Measurements from ENCODE around the gene FHIT. TPM values are rescaled to one million over a fixed set of nuclear protein-coding genes. Genes with fewer than 3 reads are reported as not detected.

Gene FHIT
- total RNA-seq, 1 donor from 2014 or later: 11.7 TPM

GRCh38 chr3:60225848-60226247, 1025.4 kb downstream of the FHIT start:
- no peak overlapping the region for H3K4me3 Mint-ChIP-seq
- no peaks in the 10 kb centered on the region for H3K36me3 Mint-ChIP-seq
- DNase-seq (ENCODE audit: extremely low spot score, unreplicated experiment): no peak
- no peaks in the 10 kb centered on the region for H3K9me3 Mint-ChIP-seq
- no peak for TF ChIP-seq CTCF (conservative IDR thresholded peaks at IDR 0.05)
- peaks cover 15% of the 10 kb centered on the region for H3K4me1 Mint-ChIP-seq (ENCODE audit: unreplicated experiment)
- no peak overlapping the region for H3K27ac Mint-ChIP-seq
- H3K27me3 Mint-ChIP-seq: peaks cover 5% of the 10 kb centered on the region

GRCh38 chr3:60220768-60221167, 1030.5 kb downstream of the FHIT start:
- no peak for TF ChIP-seq CTCF (conservative IDR thresholded peaks at IDR 0.05)
- H3K4me1 Mint-ChIP-seq (ENCODE audit: unreplicated experiment): peaks cover 24% of the 10 kb centered on the region

GRCh38 chr3:60219501-60219900, 1031.8 kb downstream of the FHIT start:
- Mint-ChIP-seq H3K27me3 (peaks cover 5% of the 10 kb centered on the region), H3K9me3 (no peaks in the 10 kb centered on the region), H3K4me1 (ENCODE audit: unreplicated experiment) (peaks cover 24% of the 10 kb centered on the region), H3K36me3 (no peaks in the 10 kb centered on the region), H3K27ac (no peak overlapping the region), H3K4me3 (no peak overlapping the region)
- no peak for DNase-seq (ENCODE audit: extremely low spot score, unreplicated experiment)
- TF ChIP-seq CTCF (conservative IDR thresholded peaks at IDR 0.05): no peak

More at GRCh38 chr3:60220768-60221167, 1030.5 kb downstream of the FHIT start:
- Mint-ChIP-seq H3K4me3 (no peak overlapping the region), H3K27ac (no peak overlapping the region), H3K27me3 (peaks cover 5% of the 10 kb centered on the region), H3K9me3 (no peaks in the 10 kb centered on the region), H3K36me3 (no peaks in the 10 kb centered on the region)
- DNase-seq (ENCODE audit: extremely low spot score, unreplicated experiment): no peak

GRCh38 chr3:60217156-60217911, 1033.9 kb downstream of the FHIT start:
- no peak for TF ChIP-seq CTCF (conservative IDR thresholded peaks at IDR 0.05)
- Mint-ChIP-seq H3K36me3 (no peaks in the 10 kb centered on the region), H3K4me1 (ENCODE audit: unreplicated experiment) (peaks cover 27% of the 10 kb centered on the region), H3K4me3 (no peak overlapping the region), H3K9me3 (no peaks in the 10 kb centered on the region), H3K27me3 (peaks cover 5% of the 10 kb centered on the region), H3K27ac (no peak overlapping the region)
- no peak for DNase-seq (ENCODE audit: extremely low spot score, unreplicated experiment)

- DNase-seq (ENCODE audit: extremely low spot score, unreplicated experiment): no peak
- Mint-ChIP-seq H3K27ac (no peak overlapping the region), H3K36me3 (no peaks in the 10 kb centered on the region), H3K4me3 (no peak overlapping the region), H3K9me3 (no peaks in the 10 kb centered on the region), H3K27me3 (peaks cover 5% of the 10 kb centered on the region), H3K4me1 (ENCODE audit: unreplicated experiment) (peaks cover 23% of the 10 kb centered on the region)
- TF ChIP-seq CTCF (conservative IDR thresholded peaks at IDR 0.05): no peak
Measured at GRCh38 chr3:60216462-60217075, 1034.7 kb downstream of the FHIT start.
